HUES48 (cell line): ENCODE results near the gene TSPAN14.
"Not testable (repeated sequence)": the region's sequence is repeated elsewhere in the genome, so short reads cannot be mapped to it uniquely, and the experiment has no call there.

Experiments used
- H3K27ac ChIP-seq: one replicate; pipeline ENCODE4 v1.7.0; 2013; ENCODE audit warnings: low read depth, low read length, inconsistent platforms
- H3K27me3 ChIP-seq: 2 replicates; pipeline ENCODE4 v1.6.1; 2013; ENCODE audit warnings: mild to moderate bottlenecking, low read length; ENCODE audit not compliant: control insufficient read depth, insufficient read depth
- H3K36me3 ChIP-seq: 2 replicates; pipeline ENCODE4 v1.6.1; 2013; ENCODE audit warnings: low read length; ENCODE audit not compliant: control insufficient read depth, insufficient read depth
- H3K4me1 ChIP-seq: 2 replicates; pipeline ENCODE4 v1.6.1; 2013; ENCODE audit warnings: mild to moderate bottlenecking, low read length; ENCODE audit not compliant: control insufficient read depth, insufficient read depth
- H3K4me3 ChIP-seq: 2 replicates; pipeline ENCODE4 v1.5.1; 2013; ENCODE audit warnings: mild to moderate bottlenecking, low read depth, low read length
- H3K9ac ChIP-seq: 2 replicates; pipeline ENCODE4 v1.6.1; 2013; ENCODE audit warnings: mild to moderate bottlenecking, low read depth, low read length, moderate library complexity
- H3K9me3 ChIP-seq: 2 replicates; pipeline ENCODE4 v1.6.1; 2013; ENCODE audit warnings: low read length; ENCODE audit not compliant: control insufficient read depth, insufficient read depth

Gene TSPAN14

DNA sequence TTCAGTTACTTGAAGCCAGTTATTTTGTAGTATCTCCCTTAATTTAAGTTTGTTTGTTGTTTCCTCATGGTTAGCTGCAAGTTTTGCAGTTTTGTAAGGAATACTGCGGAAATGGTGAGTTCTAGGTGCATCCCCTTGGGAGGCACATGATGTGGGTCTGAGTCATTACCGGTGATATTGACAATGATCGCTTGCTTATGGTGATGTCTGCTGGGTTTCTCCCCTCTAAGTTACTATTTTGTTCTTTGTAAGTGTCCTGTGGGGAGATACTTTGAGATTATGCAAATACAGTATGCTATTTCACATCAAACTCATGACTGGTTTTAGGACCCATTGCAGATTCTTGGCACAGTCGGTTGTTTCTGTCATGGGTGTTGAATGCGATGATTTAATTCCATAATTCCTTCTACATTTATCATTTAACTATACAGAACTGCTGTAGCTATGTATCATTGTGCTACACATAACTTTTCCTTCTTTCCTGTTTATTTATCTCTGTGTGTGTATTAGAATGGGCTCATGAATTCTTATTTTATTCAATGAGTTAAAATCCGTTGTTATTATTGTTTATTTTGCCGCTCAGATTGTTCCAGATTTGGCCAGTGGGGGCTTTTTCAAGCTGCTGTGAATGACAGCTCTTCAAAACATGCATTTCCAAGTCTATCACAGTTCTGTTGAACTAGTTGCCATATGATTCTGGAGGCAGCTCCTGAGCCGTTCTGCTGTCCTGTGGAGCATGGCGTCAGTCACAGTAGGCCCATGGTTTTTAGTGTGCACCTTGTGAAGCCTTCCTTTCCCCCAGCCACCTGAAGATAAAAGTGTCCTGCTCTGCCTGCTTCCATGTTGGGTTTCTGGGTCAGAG lies 18.4 kb downstream of the TSPAN14 start:
- Histone ChIP-seq H3K9ac (no peak overlapping the region), H3K27ac (no peak overlapping the region), H3K4me3 (no peak overlapping the region), H3K36me3 (no peaks in the 10 kb centered on the region; the same call in none of the 2 replicates), H3K27me3 (peaks cover 4% of the 10 kb centered on the region; the same call in 1 of the 2 replicates), H3K9me3 (no peaks in the 10 kb centered on the region), H3K4me1 (peaks cover 29% of the 10 kb centered on the region)

DNA sequence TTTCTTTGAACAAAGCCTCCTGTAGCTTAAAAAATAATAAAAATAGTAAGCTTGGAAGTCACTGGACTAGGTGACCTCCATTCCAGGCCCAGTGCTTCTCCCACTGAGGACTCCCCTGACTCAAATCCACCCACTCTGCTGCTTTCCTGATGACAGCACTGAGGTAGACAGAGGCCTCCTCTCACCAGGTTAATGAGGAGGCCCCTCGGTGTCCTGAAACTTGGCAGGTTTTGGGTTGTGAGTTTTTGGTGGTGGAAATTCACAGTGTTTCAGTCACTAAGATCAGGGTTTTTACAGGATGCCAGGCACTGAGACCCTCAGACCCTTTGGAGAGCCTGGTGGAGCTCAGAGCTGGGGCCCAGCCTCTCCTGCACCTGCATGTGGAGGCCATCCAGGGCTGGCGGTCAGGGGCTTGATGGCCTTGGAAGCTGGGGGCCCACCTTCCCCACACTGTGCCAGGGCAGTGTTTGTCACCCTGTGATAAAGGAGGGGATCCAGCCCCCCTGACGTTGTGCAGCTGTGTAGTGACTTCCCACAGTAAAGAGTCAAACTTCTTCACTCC lies 19.1 kb downstream of the TSPAN14 start:
- Histone ChIP-seq H3K4me1 (peaks cover 27% of the 10 kb centered on the region), H3K4me3 (no peak overlapping the region), H3K9ac (no peak overlapping the region), H3K27ac (no peak overlapping the region), H3K9me3 (no peaks in the 10 kb centered on the region), H3K36me3 (no peaks in the 10 kb centered on the region; the same call in none of the 2 replicates), H3K27me3 (peaks cover 4% of the 10 kb centered on the region; the same call in 1 of the 2 replicates)

DNA sequence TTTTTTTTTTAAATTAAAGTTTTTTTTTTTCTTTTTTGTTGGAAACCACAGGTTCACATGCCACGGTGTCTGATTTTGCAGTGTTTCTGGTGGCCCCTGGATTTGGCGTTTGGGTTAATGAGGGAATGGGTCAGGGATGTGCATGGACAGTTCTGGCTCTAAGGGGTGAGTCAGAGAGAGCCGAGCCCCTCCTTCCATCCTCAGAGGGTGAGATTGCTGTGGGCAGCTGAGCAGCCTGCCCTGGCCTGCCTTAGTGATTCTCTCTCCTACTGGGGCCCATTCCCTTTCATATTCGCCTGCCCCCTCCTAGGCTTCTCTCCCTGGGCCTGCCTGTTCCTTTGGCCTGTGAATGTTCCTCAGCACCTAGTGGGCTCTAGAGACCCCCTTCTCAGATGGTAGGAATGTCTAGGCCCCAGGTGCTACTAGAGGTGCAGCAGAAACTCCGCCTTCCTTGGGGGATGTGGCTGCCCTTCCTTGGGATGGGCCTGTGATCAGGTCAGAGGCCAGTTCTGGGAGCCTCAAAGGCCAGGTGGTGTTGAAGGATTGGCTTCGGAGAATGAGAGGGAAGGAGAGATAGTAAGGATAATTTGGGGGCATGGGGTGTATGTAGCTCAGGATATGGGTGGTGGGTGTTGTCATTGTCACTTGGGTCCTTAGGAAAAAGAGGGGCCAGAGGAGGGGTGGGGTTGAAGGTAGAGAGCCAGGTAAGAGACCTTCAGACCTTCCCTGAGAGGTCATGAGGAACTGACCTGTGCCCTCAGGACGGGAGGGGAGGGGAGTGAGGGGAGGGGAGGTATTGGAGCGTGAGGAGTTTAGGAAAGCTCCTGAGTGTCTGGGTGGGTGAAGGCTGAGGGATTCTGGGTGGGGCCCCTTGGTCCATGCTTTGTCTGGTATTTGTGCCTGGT lies 19.8 kb downstream of the TSPAN14 start:
- H3K36me3 ChIP-seq, result no peaks in the 10 kb centered on the region; the same call in none of the 2 replicates
- H3K4me1 ChIP-seq, result peaks cover 23% of the 10 kb centered on the region
- no peak overlapping the region for H3K27ac ChIP-seq

DNA sequence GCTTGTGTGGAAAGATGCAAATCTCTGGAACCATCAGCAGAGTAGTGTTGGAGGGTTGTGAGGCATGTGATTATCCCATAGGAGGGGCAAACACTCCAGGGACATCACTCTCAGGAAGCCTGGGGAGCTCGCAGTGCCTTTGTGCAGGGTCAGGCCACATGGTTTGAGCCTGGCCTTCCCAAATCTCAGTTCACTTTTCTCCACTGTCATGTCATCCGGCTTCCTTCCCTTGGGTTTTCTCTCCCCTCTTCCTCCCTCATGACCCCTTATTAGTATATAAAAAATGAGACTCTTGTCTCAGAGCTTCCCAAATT lies 20.4 kb downstream of the TSPAN14 start:
- H3K9me3 ChIP-seq, result no peaks in the 10 kb centered on the region
- H3K36me3 ChIP-seq, result no peaks in the 10 kb centered on the region; the same call in none of the 2 replicates
- no peak overlapping the region for H3K4me3 ChIP-seq
- peaks cover 23% of the 10 kb centered on the region for H3K4me1 ChIP-seq
- H3K27ac ChIP-seq, result peak overlapping the region; percentile 1
- H3K27me3 ChIP-seq, result no peaks in the 10 kb centered on the region
- H3K9ac ChIP-seq, result no peak overlapping the region

More for the DNA sequence above, 19.8 kb downstream of the TSPAN14 start:
- Histone ChIP-seq H3K9me3 (no peaks in the 10 kb centered on the region), H3K27me3 (no peaks in the 10 kb centered on the region), H3K4me3 (no peak overlapping the region), H3K9ac (no peak overlapping the region)

DNA sequence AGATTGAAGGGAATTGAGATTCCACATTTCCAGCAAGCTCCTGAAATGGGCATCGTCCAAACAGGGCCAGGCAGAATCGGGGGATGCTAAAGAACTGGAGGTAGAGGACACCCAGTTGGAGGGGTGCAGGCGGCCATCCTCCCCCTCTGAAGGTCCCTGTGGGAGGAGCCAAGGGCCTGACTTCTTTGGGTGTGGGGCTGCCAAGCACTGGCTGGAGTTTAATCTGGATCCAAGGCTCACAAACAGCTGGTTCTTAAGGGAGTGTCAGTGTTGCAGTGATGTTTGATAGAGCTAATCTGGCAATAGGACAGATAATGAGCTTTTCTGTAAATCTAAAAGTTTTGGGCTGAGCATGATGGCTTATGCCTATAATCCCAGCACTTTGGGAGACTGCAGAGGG lies 20.8 kb downstream of the TSPAN14 start:
- no peak overlapping the region for H3K4me3 ChIP-seq
- H3K9me3 ChIP-seq, result no peaks in the 10 kb centered on the region
- no peaks in the 10 kb centered on the region; the same call in none of the 2 replicates for H3K36me3 ChIP-seq
- peaks cover 23% of the 10 kb centered on the region for H3K4me1 ChIP-seq
- no peaks in the 10 kb centered on the region for H3K27me3 ChIP-seq
- peak overlapping the region; percentile 1 for H3K27ac ChIP-seq
- no peak overlapping the region for H3K9ac ChIP-seq

DNA sequence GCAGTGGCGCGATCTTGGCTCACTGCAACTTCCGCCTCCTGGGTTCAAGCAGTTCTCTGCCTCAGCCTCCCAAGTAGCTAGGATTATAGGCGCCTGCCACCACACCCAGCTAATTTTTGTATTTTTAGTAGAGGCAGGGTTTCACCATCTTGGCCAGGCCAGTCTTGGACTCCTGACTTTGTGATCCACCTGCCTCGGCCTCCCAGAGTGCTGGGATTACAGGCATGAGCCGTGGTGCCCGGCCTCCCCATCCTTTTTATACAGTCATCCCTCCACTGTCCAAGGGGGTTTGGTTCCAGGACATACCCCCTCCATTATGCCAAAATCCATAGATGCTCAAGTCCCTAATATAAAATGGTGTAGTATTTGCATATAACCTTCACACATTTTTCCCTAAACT lies 21.5 kb downstream of the TSPAN14 start:
- not testable (repeated sequence) for H3K27ac ChIP-seq, H3K9ac ChIP-seq, H3K36me3 ChIP-seq, H3K27me3 ChIP-seq, H3K9me3 ChIP-seq, H3K4me3 ChIP-seq
- H3K4me1 ChIP-seq, result peaks cover 23% of the 10 kb centered on the region

DNA sequence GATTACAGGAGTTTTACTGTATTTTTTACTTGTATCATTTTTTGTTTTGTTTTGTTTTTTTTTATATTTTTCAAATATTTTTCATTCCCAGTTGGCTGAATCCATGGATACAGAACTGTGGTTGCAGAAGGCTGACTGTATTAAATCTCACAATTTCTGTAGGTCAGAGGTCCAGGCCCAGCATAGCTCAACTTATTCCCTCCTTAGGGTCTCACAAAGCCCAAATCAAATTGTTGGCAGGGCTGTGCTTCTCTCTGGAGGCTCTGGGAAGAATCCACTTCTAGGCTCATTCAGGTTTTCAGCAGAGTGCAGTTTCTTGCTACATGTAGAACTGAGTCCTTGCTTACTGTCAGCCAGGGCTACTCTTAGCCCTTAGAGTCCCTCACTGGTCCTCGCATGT lies 22.6 kb downstream of the TSPAN14 start:
- no peaks in the 10 kb centered on the region for H3K9me3 ChIP-seq
- H3K27ac ChIP-seq, result no peak overlapping the region
- no peaks in the 10 kb centered on the region; the same call in 1 of the 2 replicates for H3K36me3 ChIP-seq
- no peaks in the 10 kb centered on the region for H3K27me3 ChIP-seq
- H3K9ac ChIP-seq, result no peak overlapping the region
- no peak overlapping the region for H3K4me3 ChIP-seq
- peaks cover 23% of the 10 kb centered on the region for H3K4me1 ChIP-seq

DNA sequence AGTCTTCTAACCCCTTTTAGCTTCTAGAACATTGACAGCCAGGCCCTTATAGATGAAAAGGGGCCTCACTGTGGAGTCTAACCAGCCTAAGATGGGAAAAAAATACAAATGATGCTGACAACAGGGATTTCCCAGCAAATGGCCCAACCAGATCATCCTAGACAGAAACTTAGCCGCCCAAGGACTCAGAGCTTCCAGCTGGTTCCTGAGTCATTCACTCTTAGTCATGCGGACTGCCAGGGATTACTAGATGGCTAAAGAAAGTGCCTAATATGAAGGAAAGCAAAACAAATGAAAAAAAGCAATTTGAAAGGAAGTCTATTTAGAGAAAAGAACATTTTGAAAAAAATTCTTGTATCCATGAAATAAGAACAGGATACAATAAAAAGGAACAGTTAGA lies 23.7 kb downstream of the TSPAN14 start:
- Histone ChIP-seq H3K36me3 (no peaks in the 10 kb centered on the region), H3K27ac (peak overlapping the region; percentile 75), H3K9me3 (no peaks in the 10 kb centered on the region), H3K27me3 (no peaks in the 10 kb centered on the region), H3K9ac (no peak overlapping the region), H3K4me1 (peaks cover 23% of the 10 kb centered on the region), H3K4me3 (no peak overlapping the region)

DNA sequence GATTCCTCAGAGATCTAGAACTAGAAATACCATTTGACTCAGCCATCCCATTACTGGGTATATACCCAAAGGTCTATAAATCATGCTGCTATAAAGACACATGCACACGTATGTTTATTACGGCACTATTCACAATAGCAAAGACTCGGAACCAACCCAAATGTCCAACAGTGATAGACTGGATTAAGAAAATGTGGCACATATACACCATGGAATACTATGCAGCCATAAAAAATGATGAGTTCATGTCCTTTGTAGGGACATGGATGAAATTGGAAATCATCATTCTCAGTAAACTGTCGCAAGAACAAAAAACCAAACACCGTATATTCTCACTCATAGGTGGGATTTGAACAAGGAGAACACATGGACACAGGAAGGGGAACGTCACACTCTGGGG lies 26.3 kb downstream of the TSPAN14 start:
- H3K36me3 ChIP-seq, H3K9ac ChIP-seq, H3K27me3 ChIP-seq, H3K27ac ChIP-seq, H3K9me3 ChIP-seq, H3K4me3 ChIP-seq: not testable (repeated sequence)
- peaks cover 12% of the 10 kb centered on the region for H3K4me1 ChIP-seq

DNA sequence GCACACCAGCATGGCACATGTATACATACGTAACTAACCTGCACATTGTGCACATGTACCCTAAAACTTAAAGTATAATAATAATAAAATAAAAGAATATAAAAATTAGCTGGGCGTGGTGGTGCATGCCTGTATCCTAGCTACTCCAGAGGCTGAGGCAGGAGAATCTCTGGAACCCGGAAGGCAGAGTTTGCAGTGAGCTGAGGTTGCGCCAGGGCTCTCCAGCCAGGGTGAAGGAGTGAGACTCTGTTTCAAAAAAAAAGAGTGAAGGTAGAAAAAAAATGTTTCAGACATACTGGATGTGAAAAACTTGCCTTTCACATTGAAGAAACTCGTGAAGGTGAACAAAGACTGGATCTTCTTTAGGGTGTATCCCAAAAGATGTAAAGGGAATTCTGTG lies 26.7 kb downstream of the TSPAN14 start:
- Histone ChIP-seq H3K4me1 (peaks cover 13% of the 10 kb centered on the region), H3K9ac (no peak overlapping the region), H3K4me3 (no peak overlapping the region), H3K9me3 (no peaks in the 10 kb centered on the region), H3K27me3 (no peaks in the 10 kb centered on the region), H3K36me3 (no peaks in the 10 kb centered on the region), H3K27ac (no peak overlapping the region)
